GM12864 (cell line): ENCODE data around the gene LRRC72.
"Not testable (repeated sequence)": the region's sequence is repeated elsewhere in the genome, so short reads cannot be mapped to it uniquely, and the experiment has no call there.

Experiments used
- DNase-seq: peaks from one replicate; pipeline ENCODE4 v3.0.0-alpha.2; 2011; ENCODE audit warnings: low read depth
- H3K4me3 ChIP-seq: 2 replicates; pipeline ENCODE4 v1.5.1; 2011; ENCODE audit warnings: mild to moderate bottlenecking, low read depth, low read length, control low read depth
- CTCF ChIP-seq: IDR thresholded peaks from 2 replicates; pipeline ENCODE4 v1.5.1; 2011; ENCODE audit warnings: low read depth, mild to moderate bottlenecking, moderate library complexity, low read length, control low read depth, inconsistent platforms; ENCODE audit errors: missing control alignments

LRRC72 gene

GRCh38 chr7:16493266-16493665 is 33.4 kb upstream of the LRRC72 start:
- no peak overlapping the region for H3K4me3 ChIP-seq
- no peak for DNase-seq
- TF ChIP-seq CTCF: no peak

- no peak for TF ChIP-seq CTCF
- no peak overlapping the region for H3K4me3 ChIP-seq
Measured at GRCh38 chr7:16494551-16494950, 32.1 kb upstream of the LRRC72 start.

GRCh38 chr7:16494955-16495719 is 31.5 kb upstream of the LRRC72 start:
- DNase-seq: no peak
- H3K4me3 ChIP-seq: no peak overlapping the region
- no peak for TF ChIP-seq CTCF

More at GRCh38 chr7:16494551-16494950, 32.1 kb upstream of the LRRC72 start:
- no peak for DNase-seq

GRCh38 chr7:16498122-16498521 is 28.5 kb upstream of the LRRC72 start:
- DNase-seq: no peak
- H3K4me3 ChIP-seq: no peak overlapping the region
- no peak for TF ChIP-seq CTCF

GRCh38 chr7:16502303-16502702 is 24.3 kb upstream of the LRRC72 start:
- TF ChIP-seq CTCF: no peak
- H3K4me3 ChIP-seq: no peak overlapping the region
- DNase-seq: no peak

- no peak for TF ChIP-seq CTCF
- no peak for DNase-seq
- H3K4me3 ChIP-seq: no peak overlapping the region
Measured at GRCh38 chr7:16504019-16504418, 22.6 kb upstream of the LRRC72 start.

- DNase-seq, H3K4me3 ChIP-seq: not testable (repeated sequence)
Measured at GRCh38 chr7:16506422-16506821, 20.2 kb upstream of the LRRC72 start.
